ENCODE measurements around the gene GLI1. TPM values are rescaled to one million over a fixed set of nuclear protein-coding genes. Genes with fewer than 3 reads are reported as not detected.

GLI1 gene
- total and polyA plus RNA-seq, 8 donors: 1.9 to 38.3 (median 30.0) TPM

- TF ChIP-seq CTCF (IDR thresholded peaks at IDR 0.05): no peak
- Histone ChIP-seq H3K4me1 (no peaks in the 10 kb centered on the region), H3K4me3 (no peak overlapping the region), H3K9me3 (peaks cover 0 to 4% of the 10 kb centered on the region in 2 donors), H3K27me3 (no peaks in the 10 kb centered on the region), H3K27ac (no peak overlapping the region), H3K36me3 (no peaks in the 10 kb centered on the region)
- ATAC-seq (no peak), DNase-seq (no peak)
- intact Hi-C loops (cut with DNase I): no loop called here
Measured at GRCh38 chr12:57446292-57446960, 13.2 kb upstream of the GLI1 start.

GRCh38 chr12:57448669-57449068, 10.9 kb upstream of the GLI1 start:
- no peaks in the 10 kb centered on the region for H3K4me1 ChIP-seq
- ATAC-seq: no peak
- no peaks in the 10 kb centered on the region for H3K27me3 ChIP-seq
- no peak overlapping the region for H3K4me3 ChIP-seq
- no peak overlapping the region for H3K27ac ChIP-seq
- TF ChIP-seq CTCF (IDR thresholded peaks at IDR 0.05): no peak
- intact Hi-C loops (cut with DNase I): no loop called here
- no peak for DNase-seq
- no peaks in the 10 kb centered on the region for H3K9me3 ChIP-seq
- no peaks in the 10 kb centered on the region for H3K36me3 ChIP-seq

- intact Hi-C loops (cut with DNase I): no loop called here
- ATAC-seq (no peak), DNase-seq (no peak)
- Histone ChIP-seq H3K4me1 (no peaks in the 10 kb centered on the region), H3K9me3 (no peaks in the 10 kb centered on the region), H3K27ac (no peak overlapping the region), H3K36me3 (no peaks in the 10 kb centered on the region), H3K4me3 (no peak overlapping the region), H3K27me3 (no peaks in the 10 kb centered on the region)
- no peak for TF ChIP-seq CTCF (IDR thresholded peaks at IDR 0.05)
Measured at GRCh38 chr12:57449375-57449774, 10.2 kb upstream of the GLI1 start.

- Histone ChIP-seq H3K9me3 (no peaks in the 10 kb centered on the region), H3K36me3 (no peaks in the 10 kb centered on the region), H3K4me3 (no peak overlapping the region), H3K27me3 (peaks cover 0 to 2% of the 10 kb centered on the region in 2 donors), H3K27ac (no peak overlapping the region), H3K4me1 (no peaks in the 10 kb centered on the region)
- ATAC-seq (no peak), DNase-seq (no peak)
- TF ChIP-seq CTCF (IDR thresholded peaks at IDR 0.05): no peak
- intact Hi-C loops (cut with DNase I): loop anchor here in 1 of 2 donors (5.0 to 10.0 kb wide), 2 partner anchors 143 to 185 kb away; no protein-coding TSS in a partner anchor
Measured at GRCh38 chr12:57450057-57450456, 9.5 kb upstream of the GLI1 start.

- DNase-seq (no peak), ATAC-seq (no peak)
- no peaks in the 10 kb centered on the region for H3K36me3 ChIP-seq
- no peaks in the 10 kb centered on the region for H3K4me1 ChIP-seq
- H3K27me3 ChIP-seq: peaks cover 0 to 15% of the 10 kb centered on the region in 2 donors
- H3K27ac ChIP-seq: no peak overlapping the region
- no peaks in the 10 kb centered on the region for H3K9me3 ChIP-seq
- intact Hi-C loops (cut with DNase I): loop anchor here in 1 of 2 donors (5.0 to 10.0 kb wide), 2 partner anchors 144 to 187 kb away; no protein-coding TSS in a partner anchor
- no peak for TF ChIP-seq CTCF (IDR thresholded peaks at IDR 0.05)
- H3K4me3 ChIP-seq: no peak overlapping the region
Measured at GRCh38 chr12:57451233-57451778, 8.3 kb upstream of the GLI1 start.

Data from left lung (tissue), 10 donors.